ENCODE results near the gene LAMC3. TPM values are rescaled to one million over a fixed set of nuclear protein-coding genes. Genes with fewer than 3 reads are reported as not detected.

Gene LAMC3
- total and polyA plus RNA-seq, 8 donors = 0.61 to 9.6 (median 0.93) TPM; not detected in 1

GRCh38 chr9:131024978-131025868, 16.2 kb downstream of the LAMC3 start:
- 76 to 83% (median 79%) methylated on average over 15 of the region's 15 CpGs for WGBS, 5 donors
- no peak for DNase-seq
- intact Hi-C loops (cut with DNase I; ENCODE audit: low total_unique reads) = no loop called here
- Histone ChIP-seq H3K27me3 (peaks cover 0 to 36% (median 0%) of the 10 kb centered on the region in 3 donors), H3K36me3 (no peaks in the 10 kb centered on the region), H3K9me3 (peaks cover 0 to 4% (median 0%) of the 10 kb centered on the region in 4 donors), H3K4me1 (no peaks in the 10 kb centered on the region), H3K27ac (no peak overlapping the region), H3K4me3 (no peak overlapping the region)
- no peak for TF ChIP-seq EP300 (IDR thresholded peaks at IDR 0.05)
- no peak for TF ChIP-seq CTCF (IDR thresholded peaks at IDR 0.05)
- no peak for TF ChIP-seq POLR2A (IDR thresholded peaks at IDR 0.05)
- no peak for TF ChIP-seq POLR2AphosphoS5 (IDR thresholded peaks at IDR 0.05)

- DNase-seq = no peak
- WGBS, 5 donors = 84 to 91% (median 89%) methylated on average over 30 to 40 of the region's 40 CpGs
- Histone ChIP-seq H3K9me3 (no peaks in the 10 kb centered on the region), H3K4me1 (no peaks in the 10 kb centered on the region), H3K36me3 (no peaks in the 10 kb centered on the region), H3K4me3 (no peak overlapping the region), H3K27me3 (peaks cover 0 to 36% (median 0%) of the 10 kb centered on the region in 3 donors), H3K27ac (no peak overlapping the region)
- intact Hi-C loops (cut with DNase I; ENCODE audit: low total_unique reads) = no loop called here
- TF ChIP-seq POLR2A (IDR thresholded peaks at IDR 0.05) = no peak
- no peak for TF ChIP-seq EP300 (IDR thresholded peaks at IDR 0.05)
- no peak for TF ChIP-seq POLR2AphosphoS5 (IDR thresholded peaks at IDR 0.05)
- TF ChIP-seq CTCF (IDR thresholded peaks at IDR 0.05) = no peak
Measured at GRCh38 chr9:131025953-131026858, 17.2 kb downstream of the LAMC3 start.

DNA sequence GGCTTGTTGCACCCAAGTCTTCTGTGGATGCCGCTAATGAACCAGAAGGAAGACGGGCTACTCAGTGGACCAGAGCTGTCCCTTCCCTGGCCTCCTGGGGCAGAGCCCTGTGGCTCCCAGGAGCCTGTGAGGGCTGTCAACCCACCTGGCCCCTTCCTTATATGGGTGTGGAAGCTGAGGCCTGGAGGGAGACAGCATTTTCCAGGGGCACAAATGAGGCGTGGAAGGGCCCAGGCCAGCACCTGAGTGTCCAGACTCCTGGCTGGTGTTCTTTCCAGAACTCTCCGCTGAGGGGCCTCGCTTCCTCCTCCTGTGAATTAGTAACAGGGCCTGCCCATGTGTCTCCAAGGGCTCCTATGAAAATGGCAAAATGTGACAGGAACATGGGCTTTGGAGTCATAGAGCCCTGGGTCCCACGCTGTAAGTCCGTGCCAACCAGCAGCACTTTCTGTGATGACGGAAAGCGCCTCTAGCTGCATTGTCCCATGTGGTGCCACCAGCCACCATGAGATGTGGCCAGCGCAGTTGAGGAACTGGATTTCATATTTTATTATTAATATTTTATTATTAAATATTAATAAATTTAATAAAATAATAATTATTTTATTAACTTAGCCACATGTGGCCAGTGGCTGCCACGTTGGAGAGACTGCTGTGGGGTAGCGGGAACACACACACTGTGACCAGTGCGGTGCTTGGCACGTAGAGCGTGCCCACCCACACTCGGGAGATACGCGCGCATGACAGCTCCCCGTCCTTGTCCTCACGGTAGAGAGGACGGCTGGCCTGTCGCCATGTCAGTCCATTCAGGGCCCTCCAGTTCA, 18.3 kb downstream of the LAMC3 start:
- DNase-seq = no peak
- no peaks in the 10 kb centered on the region for H3K4me1 ChIP-seq
- no peak overlapping the region for H3K4me3 ChIP-seq
- 91 to 94% (median 93%) methylated on average over 18 to 23 of the region's 23 CpGs for WGBS, 5 donors
- peaks cover 0 to 47% (median 0%) of the 10 kb centered on the region in 3 donors for H3K27me3 ChIP-seq
- no peaks in the 10 kb centered on the region for H3K9me3 ChIP-seq
- TF ChIP-seq EP300 (IDR thresholded peaks at IDR 0.05) (no peak), POLR2AphosphoS5 (IDR thresholded peaks at IDR 0.05) (no peak), POLR2A (IDR thresholded peaks at IDR 0.05) (no peak), CTCF (IDR thresholded peaks at IDR 0.05) (no peak)
- intact Hi-C loops (cut with DNase I; ENCODE audit: low total_unique reads) = no loop called here
- H3K36me3 ChIP-seq = no peaks in the 10 kb centered on the region
- H3K27ac ChIP-seq = no peak overlapping the region

DNA sequence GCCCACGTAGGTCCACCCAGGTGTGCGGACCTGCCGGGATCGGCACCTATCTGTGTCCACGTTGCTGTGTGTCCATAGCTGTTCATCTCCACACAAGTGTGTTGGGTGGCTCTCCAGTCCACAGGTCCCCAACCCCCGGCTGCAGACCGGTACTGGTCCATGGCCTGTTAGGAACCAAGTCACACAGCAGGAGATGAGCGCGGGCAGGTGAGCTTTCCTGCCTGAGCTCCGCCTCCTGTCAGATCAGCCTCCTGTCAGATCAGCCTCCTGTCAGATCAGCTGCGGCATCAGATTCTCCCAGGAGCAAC, 18.9 kb downstream of the LAMC3 start:
- Histone ChIP-seq H3K4me1 (no peaks in the 10 kb centered on the region), H3K9me3 (no peaks in the 10 kb centered on the region), H3K27me3 (peaks cover 0 to 45% (median 0%) of the 10 kb centered on the region in 3 donors), H3K27ac (no peak overlapping the region), H3K36me3 (no peaks in the 10 kb centered on the region), H3K4me3 (no peak overlapping the region)
- intact Hi-C loops (cut with DNase I; ENCODE audit: low total_unique reads) = no loop called here
- TF ChIP-seq CTCF (IDR thresholded peaks at IDR 0.05) = no peak
- no peak for TF ChIP-seq POLR2A (IDR thresholded peaks at IDR 0.05)
- TF ChIP-seq EP300 (IDR thresholded peaks at IDR 0.05) = no peak
- no peak for TF ChIP-seq POLR2AphosphoS5 (IDR thresholded peaks at IDR 0.05)
- no peak for DNase-seq
- WGBS, 5 donors = 83 to 92% (median 86%) methylated on average over 4 to 11 of the region's 11 CpGs

All from stomach (tissue), 9 donors.